ENCODE measurements around the gene STK4. TPM values are rescaled to one million over a fixed set of nuclear protein-coding genes. Genes with fewer than 3 reads are reported as not detected.

STK4 gene
- total RNA-seq, 1 donor, result 33.7 TPM

DNA sequence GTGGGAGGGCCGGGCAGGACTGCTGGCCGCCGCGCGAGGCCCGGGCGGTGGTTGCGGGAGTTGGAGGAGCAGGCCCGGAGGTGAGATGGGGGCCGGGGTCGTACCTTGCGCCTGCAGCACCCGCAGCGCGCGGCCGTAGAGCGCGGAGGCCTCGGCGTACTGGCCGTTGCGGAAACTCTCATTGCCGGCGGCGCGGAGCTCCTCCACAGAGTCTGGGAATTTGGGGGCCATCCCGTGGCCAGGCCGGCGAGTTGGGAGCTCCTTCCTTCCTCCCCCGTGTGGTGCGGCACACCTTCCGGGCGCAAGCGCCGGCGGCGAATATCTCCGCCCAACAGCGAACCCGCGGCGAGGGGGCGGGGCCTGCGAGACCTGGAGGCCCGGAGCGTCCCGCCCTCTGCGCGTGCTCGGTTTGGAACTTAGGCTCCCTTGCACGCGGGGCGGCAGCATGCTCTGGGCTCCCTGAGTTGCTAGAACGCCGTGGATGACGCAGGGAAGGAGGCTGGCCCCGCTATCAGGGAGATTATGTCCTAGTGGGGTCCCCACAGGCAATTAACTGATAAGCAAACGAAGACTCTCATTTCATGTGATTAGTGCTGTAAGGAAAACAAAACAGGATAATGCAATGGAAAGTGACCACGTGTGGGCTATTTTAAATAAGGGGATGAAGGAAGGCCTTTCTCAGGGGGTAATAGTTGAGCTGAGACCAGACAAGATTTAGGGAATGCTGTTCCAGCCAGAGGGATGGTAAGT lies 6.0 kb upstream of the STK4 start, which contains the start of gene TOMM34:
Gene TOMM34 (minus strand): TSS at position 295 of the 750 bp plus-strand sequence. CDS start 64 bp downstream, at position 231.
- Histone ChIP-seq H4K20me1 (ENCODE audit: insufficient read depth, low read length) (peaks cover 18% of the 10 kb centered on the region), H3K27ac (ENCODE audit: low read depth, low read length) (peak within 1 kb of the TSS; percentile 75), H3K36me3 (ENCODE audit: insufficient read depth, low read length) (peaks cover 23% of the 10 kb centered on the region), H3K9me3 (ENCODE audit: low read depth, low read length) (no peaks in the 10 kb centered on the region), H3K79me2 (ENCODE audit: insufficient read depth, low read length) (peaks cover 45% of the 10 kb centered on the region), H2AFZ (ENCODE audit: low read length) (peak within 1 kb of the TSS; percentile 78), H3K4me2 (ENCODE audit: insufficient read depth, low read length) (peak within 1 kb of the TSS; percentile 95), H3K27me3 (ENCODE audit: insufficient read depth, low read length) (no peaks in the 10 kb centered on the region), H3K4me3 (ENCODE audit: insufficient read depth, low read length) (peak within 1 kb of the TSS; percentile 76), H3K4me1 (ENCODE audit: insufficient read depth, low read length) (peaks cover 32% of the 10 kb centered on the region)
- TF ChIP-seq, protein P1, sequence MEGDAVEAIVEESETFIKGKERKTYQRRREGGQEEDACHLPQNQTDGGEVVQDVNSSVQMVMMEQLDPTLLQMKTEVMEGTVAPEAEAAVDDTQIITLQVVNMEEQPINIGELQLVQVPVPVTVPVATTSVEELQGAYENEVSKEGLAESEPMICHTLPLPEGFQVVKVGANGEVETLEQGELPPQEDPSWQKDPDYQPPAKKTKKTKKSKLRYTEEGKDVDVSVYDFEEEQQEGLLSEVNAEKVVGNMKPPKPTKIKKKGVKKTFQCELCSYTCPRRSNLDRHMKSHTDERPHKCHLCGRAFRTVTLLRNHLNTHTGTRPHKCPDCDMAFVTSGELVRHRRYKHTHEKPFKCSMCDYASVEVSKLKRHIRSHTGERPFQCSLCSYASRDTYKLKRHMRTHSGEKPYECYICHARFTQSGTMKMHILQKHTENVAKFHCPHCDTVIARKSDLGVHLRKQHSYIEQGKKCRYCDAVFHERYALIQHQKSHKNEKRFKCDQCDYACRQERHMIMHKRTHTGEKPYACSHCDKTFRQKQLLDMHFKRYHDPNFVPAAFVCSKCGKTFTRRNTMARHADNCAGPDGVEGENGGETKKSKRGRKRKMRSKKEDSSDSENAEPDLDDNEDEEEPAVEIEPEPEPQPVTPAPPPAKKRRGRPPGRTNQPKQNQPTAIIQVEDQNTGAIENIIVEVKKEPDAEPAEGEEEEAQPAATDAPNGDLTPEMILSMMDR (IDR thresholded peaks at IDR 0.05; ENCODE audit: extremely low read depth, low read depth, low read length), result no peak
- peak; percentile 99 for DNase-seq (ENCODE audit: insufficient read length, low spot score, missing footprints)

DNA sequence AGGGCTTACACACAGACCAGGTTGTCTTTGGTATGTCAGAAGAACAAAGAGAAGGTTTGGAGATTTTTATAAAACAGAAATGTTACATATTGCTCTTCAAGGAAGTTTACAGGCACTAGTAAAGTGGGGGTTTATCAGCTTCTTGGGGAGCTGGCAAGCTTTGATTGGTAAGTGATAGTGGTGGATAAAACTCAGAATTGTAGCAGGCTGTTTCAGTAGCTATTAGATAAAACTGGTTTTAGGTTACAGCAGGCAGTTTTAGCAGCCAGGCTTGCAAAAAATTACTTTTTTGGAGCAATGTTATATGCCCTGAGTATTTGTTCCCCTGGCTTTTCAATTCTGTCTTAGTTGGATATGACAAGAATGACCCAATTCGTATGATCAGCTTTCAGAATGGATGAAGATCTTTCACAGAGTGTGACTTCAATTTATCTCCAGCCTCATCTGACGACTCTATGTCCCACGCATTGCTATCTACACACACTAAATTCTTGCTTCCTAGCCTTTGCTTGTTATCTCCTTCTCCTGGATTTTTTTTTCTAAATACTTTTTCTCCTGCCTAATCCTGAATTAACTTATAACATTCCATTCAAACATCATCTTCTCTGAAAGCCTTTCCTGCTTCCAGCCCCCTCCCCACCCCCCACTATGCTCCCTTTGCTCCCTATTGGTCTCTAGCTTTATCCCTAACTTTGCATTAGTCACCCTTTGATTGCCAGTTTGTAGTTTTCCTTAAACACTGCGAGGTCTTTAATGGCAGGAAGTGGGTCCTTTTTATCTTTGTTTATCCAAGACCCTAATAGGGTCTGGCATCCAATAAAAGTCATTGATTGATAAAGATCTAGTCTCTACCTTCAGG lies 5.1 kb upstream of the STK4 start:
- no peaks in the 10 kb centered on the region for H3K9me3 ChIP-seq (ENCODE audit: low read depth, low read length)
- TF ChIP-seq, protein P1 (IDR thresholded peaks at IDR 0.05; ENCODE audit: extremely low read depth, low read depth, low read length), result no peak
- H3K4me1 ChIP-seq (ENCODE audit: insufficient read depth, low read length), result peaks cover 37% of the 10 kb centered on the region
- peaks cover 13% of the 10 kb centered on the region for H3K36me3 ChIP-seq (ENCODE audit: insufficient read depth, low read length)
- H3K79me2 ChIP-seq (ENCODE audit: insufficient read depth, low read length), result peaks cover 38% of the 10 kb centered on the region
- H3K27me3 ChIP-seq (ENCODE audit: insufficient read depth, low read length), result no peaks in the 10 kb centered on the region
- peak overlapping the region; percentile 58 for H2AFZ ChIP-seq (ENCODE audit: low read length)
- peaks cover 18% of the 10 kb centered on the region for H4K20me1 ChIP-seq (ENCODE audit: insufficient read depth, low read length)
- no peak overlapping the region for H3K4me3 ChIP-seq (ENCODE audit: insufficient read depth, low read length)
- H3K4me2 ChIP-seq (ENCODE audit: insufficient read depth, low read length), result no peak overlapping the region
- peak overlapping the region; percentile 75 for H3K27ac ChIP-seq (ENCODE audit: low read depth, low read length)
- peak; percentile 83 for DNase-seq (ENCODE audit: insufficient read length, low spot score, missing footprints)

DNA sequence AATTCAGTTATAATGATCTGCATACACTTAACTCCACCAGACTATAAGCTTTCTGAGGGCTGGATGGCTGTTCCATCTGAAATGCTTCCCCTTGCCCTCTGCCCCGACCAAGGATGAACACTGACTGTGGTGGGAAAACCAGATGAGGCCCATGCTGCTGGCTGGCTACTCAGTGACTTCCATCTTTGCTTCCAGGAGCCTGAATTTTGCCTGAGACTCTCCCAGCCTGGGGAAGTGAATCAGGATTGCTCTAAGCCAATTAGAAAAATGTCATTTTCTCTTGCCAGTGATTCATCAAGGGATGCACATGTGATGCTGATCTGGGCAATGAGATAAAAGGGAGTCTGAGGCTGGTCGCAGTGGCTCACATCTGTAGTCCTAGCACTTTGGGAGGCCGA lies 4.4 kb upstream of the STK4 start:
- H3K79me2 ChIP-seq (ENCODE audit: insufficient read depth, low read length), result peaks cover 38% of the 10 kb centered on the region
- H3K4me1 ChIP-seq (ENCODE audit: insufficient read depth, low read length), result peaks cover 39% of the 10 kb centered on the region
- peak overlapping the region; percentile 58 for H2AFZ ChIP-seq (ENCODE audit: low read length)
- peaks cover 15% of the 10 kb centered on the region for H4K20me1 ChIP-seq (ENCODE audit: insufficient read depth, low read length)
- peaks cover 10% of the 10 kb centered on the region for H3K36me3 ChIP-seq (ENCODE audit: insufficient read depth, low read length)
- peak; percentile 92 for DNase-seq (ENCODE audit: insufficient read length, low spot score, missing footprints)
- no peak overlapping the region for H3K4me3 ChIP-seq (ENCODE audit: insufficient read depth, low read length)
- no peak overlapping the region for H3K4me2 ChIP-seq (ENCODE audit: insufficient read depth, low read length)
- no peaks in the 10 kb centered on the region for H3K27me3 ChIP-seq (ENCODE audit: insufficient read depth, low read length)
- TF ChIP-seq, protein P1 (IDR thresholded peaks at IDR 0.05; ENCODE audit: extremely low read depth, low read depth, low read length), result no peak
- H3K9me3 ChIP-seq (ENCODE audit: low read depth, low read length), result no peaks in the 10 kb centered on the region
- peak overlapping the region; percentile 52 for H3K27ac ChIP-seq (ENCODE audit: low read depth, low read length)

DNA sequence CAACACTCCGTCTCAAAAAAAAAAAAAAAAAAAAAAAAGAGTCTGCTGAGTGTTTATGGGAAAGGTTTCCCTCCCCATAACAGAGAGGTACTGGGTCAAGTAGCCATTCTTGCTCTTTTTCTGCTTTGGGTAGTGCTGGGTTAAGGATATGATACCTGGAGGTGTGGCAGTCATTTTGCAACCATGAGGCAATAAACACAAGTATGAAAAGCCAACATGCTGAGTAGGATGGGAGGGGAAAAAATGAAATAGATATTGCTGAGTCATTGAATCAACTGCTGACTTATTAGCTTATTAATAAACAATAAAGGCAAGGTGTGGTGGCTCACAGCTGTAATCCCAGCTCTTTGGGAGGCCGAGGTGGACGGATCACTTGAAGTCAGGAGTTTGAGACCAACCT lies 3.8 kb upstream of the STK4 start:
- no peak for DNase-seq (ENCODE audit: insufficient read length, low spot score, missing footprints)
- Histone ChIP-seq H3K27ac (ENCODE audit: low read depth, low read length) (no peak overlapping the region), H3K79me2 (ENCODE audit: insufficient read depth, low read length) (peaks cover 38% of the 10 kb centered on the region), H3K27me3 (ENCODE audit: insufficient read depth, low read length) (no peaks in the 10 kb centered on the region), H2AFZ (ENCODE audit: low read length) (no peak overlapping the region), H3K4me2 (ENCODE audit: insufficient read depth, low read length) (no peak overlapping the region), H3K36me3 (ENCODE audit: insufficient read depth, low read length) (peaks cover 10% of the 10 kb centered on the region), H3K4me1 (ENCODE audit: insufficient read depth, low read length) (peaks cover 44% of the 10 kb centered on the region), H3K4me3 (ENCODE audit: insufficient read depth, low read length) (no peak overlapping the region), H3K9me3 (ENCODE audit: low read depth, low read length) (no peaks in the 10 kb centered on the region), H4K20me1 (ENCODE audit: insufficient read depth, low read length) (peaks cover 15% of the 10 kb centered on the region)
- TF ChIP-seq, protein P1 (IDR thresholded peaks at IDR 0.05; ENCODE audit: extremely low read depth, low read depth, low read length), result no peak
